NOMO-1 (cell line): ENCODE results near the gene SLC28A2.

Experiments
- DNase-seq, 2 experiments: peaks; one replicate each; lab custom pipeline; 2025; ENCODE audit not compliant: unreplicated experiment in 2 of 2; lab: John Stamatoyannopoulos, UW

Gene SLC28A2

GRCh38 chr15:45319472-45320214 is 67.6 kb downstream of the SLC28A2 start:
- no peak for DNase-seq

- no peak for DNase-seq
Measured at GRCh38 chr15:45320581-45321205, 68.7 kb downstream of the SLC28A2 start.

GRCh38 chr15:45326280-45326679 is 74.2 kb downstream of the SLC28A2 start:
- no peak for DNase-seq

- no peak for DNase-seq
Measured at GRCh38 chr15:45326741-45327140, 74.7 kb downstream of the SLC28A2 start.
